GM18498 (cell line): Measurements from ENCODE around the gene HS6ST3.

Experiments
- ATAC-seq: cut with Tn5 transposase; IDR thresholded peaks from one replicate; pipeline ENCODE4 v1.9.1; 2021; ENCODE audit warnings: mild to moderate bottlenecking, moderate library complexity; ENCODE audit not compliant: unreplicated experiment

Gene HS6ST3

GRCh38 chr13:96816261-96816660, 726.4 kb downstream of the HS6ST3 start:
- ATAC-seq = no peak

- ATAC-seq = no peak
These were observed 727.0 kb downstream of the HS6ST3 start for GRCh38 chr13:96816874-96817273.

DNA sequence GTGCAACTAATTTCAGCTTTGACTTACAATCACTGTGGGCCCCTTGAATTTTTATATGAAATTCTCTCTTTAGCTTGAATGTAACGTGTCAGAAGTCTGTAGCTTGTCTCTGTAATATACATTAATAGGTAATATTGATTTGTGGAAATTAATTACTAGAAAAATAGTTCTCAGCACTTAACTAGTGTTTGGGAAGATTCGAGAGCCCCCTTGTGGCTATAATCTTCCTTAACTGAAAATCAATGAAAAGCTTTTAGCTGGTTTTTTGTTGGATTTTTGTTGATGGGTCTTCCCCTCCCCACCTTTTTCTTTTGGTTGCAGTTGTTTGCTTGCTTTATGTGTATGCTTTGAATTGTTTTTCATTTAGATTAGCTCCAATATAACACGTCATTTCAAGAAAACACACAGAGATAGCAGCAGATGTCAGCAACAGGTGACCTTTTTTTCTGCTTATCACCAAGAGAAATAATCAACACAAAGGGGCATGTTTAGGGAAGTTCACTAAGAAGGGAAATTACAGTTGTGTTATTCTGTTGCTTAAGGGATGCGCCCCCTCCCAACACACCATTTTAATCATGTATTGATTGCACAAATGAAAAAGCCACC, 727.5 kb downstream of the HS6ST3 start:
- ATAC-seq = no peak

- no peak for ATAC-seq
These were observed 729.5 kb downstream of the HS6ST3 start for GRCh38 chr13:96819375-96819774.

GRCh38 chr13:96821381-96821780, 731.5 kb downstream of the HS6ST3 start:
- ATAC-seq = no peak

- no peak for ATAC-seq
These were observed 732.1 kb downstream of the HS6ST3 start for GRCh38 chr13:96821971-96822370.

GRCh38 chr13:96822895-96823294, 733.0 kb downstream of the HS6ST3 start:
- no peak for ATAC-seq

GRCh38 chr13:96824140-96824539, 734.2 kb downstream of the HS6ST3 start:
- no peak for ATAC-seq

DNA sequence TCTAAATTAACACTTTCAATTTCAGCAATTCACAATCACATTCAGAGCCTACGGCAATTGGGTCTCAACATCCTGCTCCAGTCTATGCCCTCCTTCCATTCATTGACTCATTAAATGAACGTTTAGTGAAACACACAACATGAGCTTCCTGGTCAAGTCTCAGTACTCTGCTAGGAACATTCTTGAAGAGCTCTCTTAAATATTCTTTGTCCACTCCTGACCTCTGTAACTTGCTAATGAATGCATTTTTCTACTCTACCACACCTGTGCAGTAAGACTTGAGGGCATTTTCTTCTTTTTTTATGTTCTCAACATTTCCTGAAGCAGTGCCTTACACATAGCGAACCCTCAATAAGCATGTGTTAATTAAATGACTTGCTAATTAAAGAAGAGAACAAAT, 735.7 kb downstream of the HS6ST3 start:
- ATAC-seq = no peak

GRCh38 chr13:96834626-96835025, 744.7 kb downstream of the HS6ST3 start:
- no peak for ATAC-seq

DNA sequence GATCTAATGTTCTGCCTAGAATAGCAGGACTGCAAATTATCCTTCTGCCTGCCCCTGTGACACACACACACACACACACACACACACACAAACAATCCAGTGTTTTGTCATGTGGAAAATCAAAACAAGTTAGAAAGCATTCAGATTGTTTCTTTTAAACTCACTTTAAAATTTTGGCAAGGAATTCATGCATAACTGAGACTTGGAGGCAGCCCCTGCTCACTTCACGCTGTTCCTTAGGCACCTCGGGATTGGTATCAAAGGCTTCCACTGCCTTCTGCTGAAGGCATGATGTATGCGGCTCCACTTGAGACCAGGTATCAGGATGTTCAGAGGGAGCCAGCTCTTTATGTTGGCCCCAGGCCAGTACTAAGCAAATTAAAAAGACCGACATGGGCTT, 745.6 kb downstream of the HS6ST3 start:
- ATAC-seq = no peak

DNA sequence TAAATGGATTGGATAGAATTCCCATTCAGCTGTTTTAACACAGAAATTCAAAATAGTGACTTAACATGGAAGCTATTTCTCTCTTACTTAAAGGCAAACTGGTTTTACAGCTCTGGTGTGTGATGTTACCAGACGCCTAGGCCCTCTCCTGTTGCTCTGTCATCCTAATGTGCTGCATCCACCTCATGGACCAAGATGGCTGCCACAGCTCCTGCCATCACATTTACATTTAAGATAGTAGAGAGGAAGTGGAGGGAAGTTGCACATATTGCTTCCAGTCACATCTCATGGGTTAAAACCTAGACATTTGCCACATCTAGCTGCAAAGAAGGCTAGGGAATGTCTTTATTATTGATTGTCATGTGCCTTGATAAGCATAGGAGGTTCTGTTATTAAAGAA, 746.8 kb downstream of the HS6ST3 start:
- no peak for ATAC-seq

GRCh38 chr13:96837809-96838208, 747.9 kb downstream of the HS6ST3 start:
- no peak for ATAC-seq

DNA sequence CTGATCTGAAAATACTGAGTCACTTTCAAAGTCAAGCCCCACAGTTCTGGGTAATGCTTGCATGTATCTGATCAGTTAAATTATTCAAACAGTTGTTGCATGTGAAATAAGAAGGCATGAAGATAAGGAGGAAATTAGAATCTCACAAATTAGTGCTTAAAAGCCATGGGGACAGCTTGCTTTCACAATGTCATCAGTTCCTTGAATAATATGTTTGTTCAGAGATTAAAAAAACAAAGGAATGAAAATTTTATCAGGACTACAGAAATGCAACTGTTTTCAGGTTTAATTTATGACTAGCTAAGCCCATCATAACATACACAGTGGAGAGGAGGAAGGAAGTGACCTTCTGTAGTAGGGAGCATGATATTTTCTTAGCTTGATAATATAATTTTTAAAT, 754.3 kb downstream of the HS6ST3 start:
- no peak for ATAC-seq

DNA sequence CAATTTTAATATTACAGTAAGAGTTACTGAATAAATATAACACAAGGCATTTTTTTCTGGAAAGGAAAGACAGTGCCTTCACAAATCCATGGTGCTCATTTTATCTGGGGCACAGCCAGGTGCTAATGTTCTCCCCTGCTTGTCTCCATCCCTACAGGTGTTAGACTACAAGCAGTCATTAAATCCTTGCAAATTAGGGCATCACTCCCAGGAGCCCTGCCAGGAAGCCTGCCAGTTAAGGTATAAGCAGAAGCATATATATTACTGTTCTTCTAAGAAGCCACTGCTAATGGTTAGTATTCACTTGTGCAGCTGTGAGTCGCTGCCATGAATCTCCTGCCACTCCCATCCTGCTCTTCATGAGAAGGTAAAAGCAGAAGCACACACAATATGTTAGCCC, 754.7 kb downstream of the HS6ST3 start:
- ATAC-seq = no peak

GRCh38 chr13:96848286-96848685, 758.4 kb downstream of the HS6ST3 start:
- no peak for ATAC-seq

DNA sequence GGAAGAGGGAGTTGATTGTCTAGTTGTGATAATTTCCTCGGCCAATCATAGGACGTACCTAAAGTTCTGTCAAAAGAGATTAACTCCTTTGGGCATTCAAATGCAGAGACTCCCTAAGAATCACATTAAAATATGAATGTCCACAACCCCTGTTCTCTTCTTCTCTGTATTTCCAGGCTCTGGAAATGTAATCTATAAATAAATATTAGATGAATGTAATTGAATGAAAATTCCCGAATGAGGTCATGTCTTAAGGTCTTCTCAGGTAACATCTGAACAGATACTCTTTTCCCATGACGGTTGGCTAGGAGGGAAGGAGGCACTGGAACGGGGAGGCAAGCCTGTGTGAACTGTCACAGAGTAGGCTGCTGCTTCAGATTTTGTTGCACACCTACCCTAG, 759.2 kb downstream of the HS6ST3 start:
- no peak for ATAC-seq

DNA sequence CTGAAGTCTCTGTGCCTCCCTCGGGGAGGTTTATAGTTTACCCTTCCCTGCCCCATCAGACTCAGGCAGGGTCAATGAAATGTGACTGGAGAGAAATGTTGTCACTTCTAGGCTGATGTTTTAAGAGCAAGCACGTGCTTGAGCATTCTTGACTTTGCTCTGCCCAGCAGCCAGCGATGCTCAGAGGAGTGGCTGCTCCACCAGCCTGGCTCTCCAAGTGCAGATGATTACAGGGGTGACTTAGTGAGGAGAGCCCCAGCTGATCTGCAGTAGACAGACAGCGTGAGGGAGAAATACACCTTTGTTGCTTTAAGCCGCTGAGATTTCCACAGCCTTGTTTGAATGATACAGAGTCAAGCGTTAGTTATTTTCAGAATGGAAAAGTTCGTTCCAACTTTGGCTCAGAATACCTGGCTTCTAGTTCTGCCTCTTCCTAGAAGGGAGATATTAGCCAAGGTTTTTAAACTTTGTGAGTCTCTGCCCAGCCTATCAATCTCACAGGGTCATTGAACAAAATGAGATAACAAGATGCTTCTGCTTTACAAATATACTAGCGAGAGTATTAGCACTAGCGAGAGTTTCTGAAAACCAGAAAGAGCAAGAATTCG, 760.7 kb downstream of the HS6ST3 start:
- no peak for ATAC-seq

DNA sequence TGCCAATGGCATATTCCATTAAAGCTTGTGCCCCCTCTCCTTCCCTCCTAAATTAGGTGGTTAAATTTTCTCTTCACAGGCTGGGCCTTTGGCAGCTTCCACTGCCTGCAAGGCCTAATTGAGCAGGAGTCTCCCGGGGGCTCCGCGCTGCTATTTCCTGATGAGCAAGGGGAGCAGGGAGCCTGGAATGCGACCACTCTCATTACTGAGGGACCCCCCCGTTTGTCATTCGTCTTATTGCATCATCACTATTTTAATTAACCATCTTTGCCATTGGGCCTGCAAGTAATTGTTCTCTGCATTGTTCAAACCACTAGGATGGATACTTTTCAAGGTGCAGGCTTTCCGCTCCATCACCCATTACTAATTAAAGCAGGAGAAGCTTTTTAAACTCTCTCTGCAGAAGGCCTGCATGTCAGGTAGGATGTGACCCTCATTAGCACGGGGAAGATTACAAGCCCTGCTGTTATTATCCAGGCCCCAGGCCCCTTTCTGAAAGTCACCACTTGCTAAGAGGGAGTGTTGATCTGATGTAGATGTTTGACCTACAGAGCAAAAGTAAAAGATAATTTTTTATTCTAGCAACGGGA, 762.0 kb downstream of the HS6ST3 start:
- ATAC-seq = no peak

- no peak for ATAC-seq
These were observed 768.4 kb downstream of the HS6ST3 start for GRCh38 chr13:96858133-96858826.

DNA sequence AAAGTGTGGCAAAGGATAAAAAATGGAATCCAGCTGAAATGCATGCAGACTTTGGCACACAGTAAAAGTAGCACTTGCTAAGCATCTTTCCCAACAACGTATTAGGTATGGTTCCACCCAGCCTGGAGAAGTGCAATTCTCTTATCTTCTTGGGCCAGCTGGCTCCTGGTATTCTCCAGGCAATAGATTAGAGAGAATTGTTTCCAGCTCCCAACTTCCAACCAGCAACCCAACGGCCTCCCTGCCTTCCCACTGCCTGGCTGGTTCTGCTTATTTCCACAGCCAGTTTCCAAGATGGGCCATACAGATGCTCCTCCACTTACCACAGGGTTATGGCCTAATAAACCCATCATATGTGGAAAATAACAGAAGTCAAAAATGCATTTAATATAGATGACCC, 771.0 kb downstream of the HS6ST3 start:
- ATAC-seq = no peak

GRCh38 chr13:96862093-96862492, 772.2 kb downstream of the HS6ST3 start:
- no peak for ATAC-seq
